Cardiac septum (tissue), 1 donor: Measurements from ENCODE around the gene STXBP5. TPM values are rescaled to one million over a fixed set of nuclear protein-coding genes. Genes with fewer than 3 reads are reported as not detected.

Experiments used
- DNase-seq: peaks from one replicate; pipeline ENCODE4 v3.0.0-alpha.2; 2020; ENCODE audit warnings: low spot score
- intact Hi-C: fragments of 100-400 bp; cut with DNase I; formaldehyde crosslinking; loops from one replicate; pipeline ENCODE4 v1.14.0; 2022
- total RNA-seq: library from RNA; stranded (reverse); fragmentation: NEBNext Ultra II Directional; extraction: Animal tissue kit (Norgen Biotek cat#: 25700); gene quantifications from one replicate; pipeline ENCODE4 v1.2.1, GENCODE V29; 2021
- donor health status: DM: no; HTN: no; CAD: no.

Gene STXBP5
- total RNA-seq, 1 donor from 2014 or later = 17.7 TPM

DNA sequence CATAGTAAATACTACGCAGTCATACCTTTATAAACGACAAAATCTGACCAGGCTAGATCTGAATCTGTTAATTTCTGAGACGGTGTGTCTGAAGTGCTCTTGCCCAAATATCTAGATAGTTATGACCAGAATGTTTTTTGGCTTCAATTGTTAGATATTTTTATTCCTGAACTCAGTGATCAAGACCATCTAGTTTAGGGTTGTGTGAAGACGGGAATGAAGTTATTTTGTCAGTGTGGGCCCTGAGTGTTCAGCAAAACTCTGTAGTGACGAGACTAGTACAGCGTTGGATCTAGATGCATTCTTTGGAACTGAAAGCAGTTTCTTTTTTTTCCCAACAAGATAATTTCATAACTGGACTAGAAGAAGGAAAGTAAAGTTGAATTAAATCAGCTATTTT is 3.1 kb downstream of the STXBP5 start:
- intact Hi-C loops = loop anchor here (5.0 kb wide), 1 partner anchor 295 kb away; no protein-coding TSS in a partner anchor
- no peak for DNase-seq

DNA sequence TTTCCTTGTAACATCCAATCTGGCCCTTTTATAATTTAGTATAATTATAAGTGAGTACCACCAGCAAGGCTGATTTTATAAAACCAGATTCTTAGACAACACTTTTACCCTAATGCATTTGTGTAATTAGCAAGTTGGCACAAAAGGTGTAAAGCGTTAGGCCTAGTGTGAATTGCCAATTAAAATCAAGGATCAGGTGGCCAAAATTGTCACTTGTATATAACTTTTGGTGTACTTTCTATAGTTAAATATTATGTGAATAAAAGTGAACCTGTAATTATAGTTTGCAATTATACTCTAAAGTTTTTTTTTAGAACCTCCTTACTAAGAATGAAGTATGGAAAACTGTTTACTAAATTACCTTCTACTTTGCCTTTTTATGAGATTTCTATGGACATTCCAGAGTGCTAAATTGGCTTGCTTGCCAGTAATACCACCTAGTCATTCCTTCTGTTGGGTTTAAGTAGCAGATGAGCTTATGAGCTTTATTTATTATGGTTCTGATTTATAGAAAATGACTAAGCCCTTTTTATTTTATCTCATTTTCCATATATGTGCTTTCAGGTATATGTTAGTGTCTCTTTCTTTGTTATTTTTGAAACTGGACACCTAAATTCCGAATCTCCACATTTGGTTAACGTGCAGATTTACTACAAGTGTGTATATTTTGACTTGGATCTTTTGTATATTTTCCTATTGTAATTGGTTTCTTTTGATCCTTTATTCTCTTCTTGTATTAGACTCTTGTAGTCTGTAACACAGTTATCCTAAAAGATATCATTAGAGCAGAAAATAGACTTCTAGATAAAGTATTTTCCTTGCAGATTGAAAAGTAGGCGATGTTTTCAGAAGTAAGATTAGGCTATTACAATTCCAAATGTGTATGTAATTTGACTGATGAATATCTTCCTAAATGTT is 3.9 kb downstream of the STXBP5 start:
- no peak for DNase-seq
- intact Hi-C loops = loop anchor here (5.0 kb wide), 1 partner anchor 296 kb away; no protein-coding TSS in a partner anchor

DNA sequence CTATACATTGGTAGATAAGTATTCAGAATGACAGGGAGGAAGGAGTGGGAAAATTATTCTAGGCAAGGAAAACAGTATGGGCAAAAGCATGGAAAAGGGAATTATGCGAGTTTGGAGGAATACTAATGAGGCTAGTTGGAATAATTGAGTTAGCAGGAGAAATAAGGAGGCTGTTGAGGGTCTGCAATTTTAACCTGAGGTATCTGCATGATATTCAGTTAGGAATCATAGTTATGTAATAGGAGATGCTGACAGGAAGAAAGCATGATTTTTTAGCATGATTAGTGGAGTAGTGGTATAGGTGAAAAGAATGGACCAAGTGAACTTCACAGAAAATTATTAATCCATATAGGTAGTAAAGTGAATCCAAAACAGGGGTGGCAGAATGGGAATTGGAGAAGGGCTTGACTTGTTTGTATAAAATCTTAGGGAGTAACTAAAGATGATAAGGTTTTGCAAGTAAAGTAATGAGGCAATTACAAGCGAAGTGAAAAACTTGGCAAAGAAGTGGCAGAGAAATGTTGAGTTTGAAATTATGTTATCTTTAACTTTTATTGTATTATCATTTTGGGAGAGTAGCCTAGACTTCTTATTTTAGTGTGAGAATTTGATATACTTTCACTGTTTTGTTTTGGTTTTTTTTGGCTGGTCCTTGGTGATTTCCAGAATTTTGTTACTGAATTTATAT is 5.7 kb downstream of the STXBP5 start:
- DNase-seq = no peak
- intact Hi-C loops = loop anchor here (5.0 kb wide), 1 partner anchor 298 kb away; no protein-coding TSS in a partner anchor

DNA sequence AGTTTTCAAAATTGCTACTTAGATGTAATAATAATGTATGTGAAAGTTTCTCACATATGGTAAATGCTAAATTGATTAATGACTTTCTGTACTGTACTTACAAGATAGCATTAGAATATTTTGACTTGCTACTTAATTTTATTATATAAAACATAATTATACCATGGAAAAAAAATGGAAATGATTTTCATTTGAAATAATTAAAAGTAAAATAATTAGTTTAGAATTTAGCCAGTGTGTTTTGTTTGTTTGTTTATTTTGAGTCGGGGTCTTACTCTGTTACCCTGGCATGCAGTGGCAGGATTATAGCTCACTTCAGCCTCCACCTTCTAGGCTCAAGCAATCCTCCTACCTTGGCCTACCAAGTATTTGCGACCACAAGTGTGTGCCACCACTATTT is 7.1 kb downstream of the STXBP5 start:
- intact Hi-C loops = no loop called here

DNA sequence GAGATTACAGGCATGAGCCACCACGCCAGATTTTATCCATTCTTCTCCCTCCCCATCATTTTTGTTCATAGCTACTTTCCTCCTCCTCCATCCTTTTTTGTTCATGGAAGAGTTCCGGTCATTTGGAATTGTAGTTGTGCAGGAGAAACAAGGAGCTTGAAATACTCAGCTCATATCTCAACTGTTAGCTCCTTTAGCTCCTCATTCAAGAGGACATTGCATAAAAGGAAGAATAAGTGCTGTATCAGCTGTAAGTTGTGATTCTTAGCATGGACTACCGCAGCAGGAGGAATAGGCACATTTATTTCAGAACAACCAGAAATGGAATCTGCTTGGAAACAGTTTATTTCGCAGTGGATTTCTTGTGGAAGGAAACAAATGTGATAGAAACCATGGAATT is 7.6 kb downstream of the STXBP5 start:
- intact Hi-C loops = no loop called here
- DNase-seq = no peak

More for the DNA sequence above, 7.1 kb downstream of the STXBP5 start:
- DNase-seq = no peak

DNA sequence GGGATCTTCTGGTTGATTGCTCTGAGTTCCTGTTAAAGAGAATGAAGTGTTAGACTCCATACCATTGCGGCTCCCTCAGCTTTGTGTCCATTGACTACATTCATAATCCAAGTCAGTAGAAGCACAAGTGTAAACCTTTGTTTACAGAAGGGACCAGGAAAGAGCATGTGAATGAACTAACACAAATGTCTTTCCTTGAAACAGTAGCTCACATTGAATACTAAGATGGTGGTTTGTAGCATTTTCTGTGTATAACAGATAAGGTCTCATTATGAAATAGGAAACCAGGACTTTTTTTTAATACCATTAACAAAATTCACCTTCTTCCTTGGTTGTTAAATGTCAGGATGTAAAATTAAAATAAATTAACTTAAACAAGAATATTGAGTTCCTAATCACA is 8.4 kb downstream of the STXBP5 start:
- intact Hi-C loops = no loop called here

DNA sequence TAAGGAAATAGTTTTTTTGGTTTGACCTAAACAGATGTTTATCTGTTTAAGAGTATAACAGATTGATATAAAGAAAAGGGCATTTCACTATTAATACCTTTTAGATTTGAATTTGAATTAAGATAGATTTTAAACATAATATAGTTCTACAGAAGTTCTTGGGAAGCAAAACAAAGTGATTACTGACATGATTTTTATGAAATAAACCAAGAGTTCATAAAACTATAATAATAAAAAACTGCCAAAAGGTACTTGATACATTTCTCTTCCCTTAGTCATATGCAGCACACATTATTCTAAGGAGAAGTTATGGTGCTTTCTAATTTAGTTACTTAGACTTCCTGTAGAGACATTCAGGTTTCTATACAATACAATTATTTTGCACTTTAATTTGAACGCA is 9.6 kb downstream of the STXBP5 start:
- intact Hi-C loops = no loop called here

More for the DNA sequence above, 8.4 kb downstream of the STXBP5 start:
- no peak for DNase-seq

DNA sequence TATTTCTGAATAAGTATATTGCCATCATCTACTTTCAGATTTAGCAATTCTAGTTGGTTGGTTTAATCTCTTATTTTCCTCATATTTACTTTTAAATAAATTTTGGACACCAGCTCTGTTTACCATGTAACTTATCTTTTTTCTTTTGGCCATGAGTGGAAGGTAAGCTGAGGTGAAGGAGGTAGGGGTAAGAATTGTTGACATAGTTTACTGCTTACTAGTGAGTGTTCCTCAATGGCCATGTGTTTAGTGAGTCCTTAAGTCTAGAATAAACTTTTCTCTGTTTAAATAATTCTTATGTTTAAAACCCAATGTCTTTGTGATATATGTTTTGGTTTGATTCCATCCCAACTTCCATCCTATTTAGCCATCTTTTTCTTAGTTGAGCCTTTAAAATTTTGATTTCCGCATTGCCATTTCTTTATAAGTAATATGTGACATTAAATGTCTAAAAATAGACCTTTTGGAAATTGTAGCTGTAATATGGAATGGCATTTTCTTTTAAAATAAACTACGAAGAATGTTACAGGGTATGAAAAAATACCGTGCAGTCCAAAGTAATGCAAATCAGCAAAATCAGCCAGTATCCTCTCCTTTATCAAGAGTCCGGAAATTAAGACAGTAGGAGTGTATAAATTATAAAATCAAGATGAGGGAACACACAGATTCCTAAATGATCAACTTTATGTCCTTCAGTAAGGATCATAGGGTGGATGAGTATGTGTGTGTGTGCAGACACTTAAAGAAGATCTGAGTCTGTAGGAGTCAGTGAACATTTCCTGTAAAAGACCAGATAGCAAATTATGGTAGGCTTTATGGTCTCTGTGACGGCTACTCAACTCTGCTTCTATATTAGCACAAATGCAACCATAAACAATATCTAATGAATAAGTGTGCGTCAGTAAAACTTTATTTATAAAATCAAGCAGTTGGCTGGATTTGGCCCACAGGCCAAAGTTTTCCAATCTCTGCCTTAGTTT is 10.3 kb downstream of the STXBP5 start:
- intact Hi-C loops = no loop called here
- no peak for DNase-seq

More for the DNA sequence above, 9.6 kb downstream of the STXBP5 start:
- DNase-seq = no peak

DNA sequence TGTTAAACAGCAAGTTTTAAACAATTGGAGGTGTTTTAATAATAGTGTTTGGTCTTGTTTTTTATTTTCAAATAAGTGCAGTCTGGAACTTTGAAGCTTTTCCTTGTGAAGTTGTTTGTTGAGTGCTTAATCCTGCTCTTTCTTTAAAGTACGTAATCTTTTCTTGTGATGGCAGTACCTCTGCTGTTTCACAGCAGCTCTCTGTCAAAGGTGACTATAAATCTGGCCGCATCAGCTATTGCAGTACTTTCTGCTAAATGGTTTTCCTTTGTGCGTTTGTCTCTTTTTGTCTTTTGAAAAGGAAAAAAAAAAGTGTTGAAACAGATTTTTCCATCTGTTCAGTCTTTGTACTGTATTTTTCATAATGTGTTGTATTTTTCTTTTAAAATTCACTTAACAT is 12.7 kb downstream of the STXBP5 start:
- intact Hi-C loops = no loop called here

DNA sequence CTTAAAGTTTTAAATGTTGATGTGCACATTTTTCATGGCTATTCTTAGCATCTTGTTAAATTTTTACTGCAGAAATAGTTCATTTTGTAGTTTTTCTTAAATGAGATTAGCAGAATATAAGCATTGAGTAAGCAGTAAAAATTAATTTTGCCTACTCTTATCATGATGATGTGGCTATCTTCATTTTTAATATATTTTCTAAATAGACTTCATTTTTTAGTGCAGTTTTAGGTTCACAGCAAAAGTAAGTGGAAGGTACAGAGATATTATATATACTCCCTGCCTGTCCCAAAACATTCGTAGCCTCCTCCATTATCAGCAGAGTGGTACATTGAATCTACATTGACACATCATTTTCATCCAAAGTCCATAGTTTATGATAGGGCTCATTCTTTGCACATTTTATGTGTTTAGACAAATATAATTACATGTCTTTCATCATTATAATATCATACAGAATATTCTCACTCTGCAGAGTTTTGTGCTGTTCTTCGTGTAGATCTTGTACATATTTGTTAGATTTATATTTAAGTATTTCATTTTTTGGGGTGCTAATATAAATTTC is 13.7 kb downstream of the STXBP5 start:
- intact Hi-C loops = no loop called here
- no peak for DNase-seq

More for the DNA sequence above, 12.7 kb downstream of the STXBP5 start:
- no peak for DNase-seq

DNA sequence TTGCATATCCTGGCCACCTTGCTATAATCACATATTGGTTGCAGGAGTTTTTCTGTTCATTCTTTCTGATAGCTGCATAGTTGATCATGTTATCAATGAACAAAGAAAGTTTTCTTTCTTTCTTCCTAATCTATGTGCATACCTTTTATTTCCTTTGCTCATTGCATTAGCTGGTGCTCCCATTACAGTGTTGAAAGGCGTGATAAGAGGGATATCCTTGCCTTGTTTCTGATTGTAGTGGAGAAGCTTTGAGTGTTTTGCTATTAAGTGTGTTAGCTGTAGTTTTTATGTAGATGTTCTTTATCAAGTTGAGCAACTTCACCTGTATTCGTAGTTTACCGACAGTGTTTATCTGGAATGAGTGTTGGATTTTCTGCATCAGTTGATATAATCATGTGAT is 14.6 kb downstream of the STXBP5 start:
- no peak for DNase-seq
- intact Hi-C loops = no loop called here

DNA sequence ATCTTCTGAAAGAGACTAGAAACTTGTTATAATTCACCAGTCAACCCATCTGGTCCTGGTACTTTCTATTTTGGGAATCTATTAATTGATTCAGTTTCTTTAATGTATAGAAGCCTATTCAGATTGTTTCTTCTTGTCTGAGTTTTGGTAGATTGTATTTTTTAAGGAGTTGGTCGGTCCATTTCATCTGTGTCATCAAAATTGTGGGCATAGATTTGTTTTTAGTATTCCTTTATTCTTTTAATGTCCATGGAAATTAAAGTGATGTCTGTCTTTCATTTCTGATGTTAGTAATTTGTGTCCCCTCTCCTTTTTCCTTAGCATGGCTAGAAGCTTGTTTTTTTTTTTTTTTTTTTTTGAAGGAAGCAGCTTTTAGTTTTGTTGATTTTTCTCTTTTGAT is 15.2 kb downstream of the STXBP5 start:
- intact Hi-C loops = no loop called here
- no peak for DNase-seq

DNA sequence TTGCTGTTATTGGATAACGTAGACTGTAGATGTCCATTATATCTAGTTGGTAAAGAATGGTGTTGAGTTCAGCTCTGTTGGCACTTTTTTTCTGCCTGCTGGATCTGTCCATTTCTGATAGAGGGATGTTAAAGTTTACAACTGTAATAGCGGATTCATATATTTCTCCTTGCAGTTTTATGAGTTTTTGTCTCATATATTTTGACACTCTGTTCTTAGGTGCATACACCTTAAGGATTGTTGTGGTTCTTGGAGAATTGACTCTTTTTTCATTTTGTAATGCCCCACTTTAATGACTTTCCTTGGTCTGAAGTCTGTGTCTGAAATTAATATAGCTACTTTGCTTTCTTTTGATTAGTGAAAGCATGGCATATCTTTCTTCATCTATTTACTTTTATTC is 16.1 kb downstream of the STXBP5 start:
- intact Hi-C loops = no loop called here
- no peak for DNase-seq

DNA sequence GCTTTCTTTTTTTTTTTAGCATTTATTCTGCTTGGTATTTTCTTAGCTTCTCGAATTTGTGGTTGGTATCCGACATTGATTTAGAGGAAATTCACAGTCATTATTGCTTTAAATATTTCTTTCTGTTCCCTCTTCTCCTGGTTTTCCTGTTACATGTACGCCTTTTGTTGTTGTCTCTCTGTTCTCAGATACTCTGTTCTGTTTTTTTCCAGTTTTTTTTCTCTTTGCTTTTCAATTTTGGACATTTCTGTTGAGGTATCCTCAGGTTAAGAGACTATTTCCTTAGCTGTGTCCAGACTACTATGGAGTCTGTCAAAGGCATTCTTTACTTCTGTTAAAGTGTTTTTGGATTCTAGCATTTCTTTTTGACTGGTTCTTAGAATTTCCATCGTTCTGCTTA is 17.5 kb downstream of the STXBP5 start:
- intact Hi-C loops = no loop called here
- DNase-seq = no peak

DNA sequence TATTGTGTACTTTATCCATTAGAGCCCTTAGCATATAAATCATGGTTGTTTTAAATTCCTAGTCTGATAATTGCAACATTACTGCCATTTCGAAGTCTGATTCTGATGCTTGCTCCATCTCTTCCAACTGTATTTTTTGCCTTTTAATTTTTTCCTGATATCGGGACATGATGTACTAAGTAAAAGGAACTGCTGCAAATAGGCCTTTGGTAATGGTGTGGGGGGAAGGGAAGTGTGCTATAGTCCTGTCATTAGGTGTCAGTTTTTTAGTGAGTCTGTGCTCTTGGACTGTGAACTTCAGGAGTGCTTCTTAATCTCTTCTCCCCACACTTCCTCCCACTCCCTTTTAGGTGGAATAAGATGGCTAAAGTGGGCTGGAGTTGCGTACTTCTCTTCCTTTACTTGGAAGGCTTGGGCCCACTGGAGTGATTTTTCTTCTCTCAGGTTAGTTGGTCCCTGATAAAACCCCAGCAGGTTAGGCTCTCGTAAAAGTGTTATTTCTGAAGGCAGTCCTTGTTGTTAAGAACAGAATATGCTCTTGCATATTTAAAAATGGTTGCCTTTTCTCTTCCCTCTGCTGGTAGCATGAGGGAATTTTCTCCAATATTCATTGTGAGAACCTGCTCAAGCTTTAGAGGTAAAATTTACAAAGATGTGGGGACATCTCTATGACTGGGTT is 18.1 kb downstream of the STXBP5 start:
- DNase-seq = no peak
- intact Hi-C loops = no loop called here

DNA sequence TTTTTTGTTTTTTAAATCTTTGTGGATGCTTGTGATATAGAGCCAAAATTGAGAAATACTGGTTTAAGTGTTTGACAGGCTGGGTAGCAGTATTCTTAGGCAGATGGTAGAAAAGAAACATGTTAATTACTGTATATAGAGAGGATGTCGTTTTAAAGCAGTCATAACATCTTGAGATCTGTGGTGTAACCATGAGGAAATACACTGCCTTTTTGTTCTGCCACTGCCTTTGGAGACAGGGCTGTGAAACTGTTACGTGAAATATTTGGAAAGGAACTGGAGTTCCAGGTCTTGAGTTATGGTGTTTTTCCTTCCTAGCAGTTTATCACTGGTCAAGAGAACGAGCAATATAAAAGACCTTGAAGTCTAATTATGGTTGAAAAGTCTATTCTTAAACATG is 19.5 kb downstream of the STXBP5 start:
- intact Hi-C loops = no loop called here
- DNase-seq = no peak

DNA sequence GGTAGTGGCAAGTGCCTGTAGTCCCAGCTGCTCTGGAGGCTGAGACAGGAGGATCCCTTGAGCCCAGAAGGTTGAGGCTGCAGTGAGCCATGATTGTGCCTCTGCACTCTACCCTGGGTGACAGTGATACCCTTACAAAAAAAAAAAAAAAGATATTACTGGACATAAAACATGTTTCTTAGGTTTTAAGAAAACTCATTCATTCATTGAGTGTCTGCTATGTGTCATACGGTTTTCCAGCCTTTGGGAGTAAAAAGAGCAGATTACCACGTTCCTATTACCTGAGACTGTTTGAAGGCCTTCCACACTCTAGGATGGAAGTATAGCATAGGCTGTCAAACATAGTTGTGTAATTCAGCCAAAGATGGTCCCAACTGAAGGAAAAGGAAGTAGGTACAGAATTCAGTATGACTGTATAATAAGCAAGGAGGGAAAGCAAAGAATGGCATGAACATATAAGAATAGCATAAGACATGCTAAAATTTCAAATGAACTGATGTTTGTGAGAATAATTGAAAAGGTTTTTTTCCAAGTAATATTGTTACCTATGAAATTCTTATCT is 22.0 kb downstream of the STXBP5 start:
- intact Hi-C loops = no loop called here

DNA sequence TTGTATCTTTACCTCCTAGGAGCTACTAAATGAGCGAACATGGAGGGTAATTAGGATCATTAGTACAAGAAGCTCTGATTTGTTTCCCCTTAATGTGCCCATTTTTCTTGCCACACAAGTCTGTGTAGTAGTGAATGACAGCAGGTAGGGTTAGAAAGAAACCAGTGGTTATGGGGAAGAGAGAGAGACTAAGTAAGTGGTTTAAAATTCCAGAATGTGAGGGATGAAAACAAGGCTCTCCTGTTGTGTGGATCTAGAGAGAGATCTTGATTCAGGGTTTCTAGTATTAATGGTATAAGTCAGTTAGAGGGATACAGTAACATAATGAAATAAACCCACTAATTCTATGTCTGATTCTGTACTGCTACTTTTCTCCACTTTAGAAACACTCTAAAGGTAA is 22.7 kb downstream of the STXBP5 start:
- no peak for DNase-seq
- intact Hi-C loops = no loop called here

More for the DNA sequence above, 22.0 kb downstream of the STXBP5 start:
- DNase-seq = no peak
